MG63 (cell line): Measurements from ENCODE around the gene SELENOM. TPM values are rescaled to one million over a fixed set of nuclear protein-coding genes. Genes with fewer than 3 reads are reported as not detected.

Experiments
- DNase-seq: peaks from one replicate; pipeline ENCODE4 v3.0.0-alpha.2; 2020
- H3K27me3 ChIP-seq: fragments of 250-450 bp; sonication (Bioruptor Pico); 2 replicates; pipeline ENCODE4 v1.5.1; 2020; ENCODE audit warnings: mild to moderate bottlenecking, moderate library complexity
- H3K36me3 ChIP-seq: fragments of 250-450 bp; sonication (Bioruptor Pico); 2 replicates; pipeline ENCODE4 v1.5.1; 2020; ENCODE audit warnings: mild to moderate bottlenecking, moderate library complexity
- H3K4me3 ChIP-seq: fragments of 250-450 bp; sonication (Bioruptor Pico); 2 replicates; pipeline ENCODE4 v1.5.1; 2020; ENCODE audit warnings: mild to moderate bottlenecking, moderate library complexity
- H3K9me3 ChIP-seq: fragments of 250-450 bp; sonication (Bioruptor Pico); 2 replicates; pipeline ENCODE4 v1.5.1; 2020; ENCODE audit warnings: mild to moderate bottlenecking, moderate library complexity
- total RNA-seq: library from RNA; depleted of rRNA; stranded (reverse); fragments of >200 nt; shearing (Covaris generic); gene quantifications from 2 replicates; pipeline ENCODE4 v1.2.3, GENCODE V29; 2014; ENCODE audit warnings: low replicate concordance; rRNA removed

Gene SELENOM, protein sequence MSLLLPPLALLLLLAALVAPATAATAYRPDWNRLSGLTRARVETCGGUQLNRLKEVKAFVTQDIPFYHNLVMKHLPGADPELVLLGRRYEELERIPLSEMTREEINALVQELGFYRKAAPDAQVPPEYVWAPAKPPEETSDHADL
- total RNA-seq, result 72.5 and 98.8 TPM in 2 replicates

DNA sequence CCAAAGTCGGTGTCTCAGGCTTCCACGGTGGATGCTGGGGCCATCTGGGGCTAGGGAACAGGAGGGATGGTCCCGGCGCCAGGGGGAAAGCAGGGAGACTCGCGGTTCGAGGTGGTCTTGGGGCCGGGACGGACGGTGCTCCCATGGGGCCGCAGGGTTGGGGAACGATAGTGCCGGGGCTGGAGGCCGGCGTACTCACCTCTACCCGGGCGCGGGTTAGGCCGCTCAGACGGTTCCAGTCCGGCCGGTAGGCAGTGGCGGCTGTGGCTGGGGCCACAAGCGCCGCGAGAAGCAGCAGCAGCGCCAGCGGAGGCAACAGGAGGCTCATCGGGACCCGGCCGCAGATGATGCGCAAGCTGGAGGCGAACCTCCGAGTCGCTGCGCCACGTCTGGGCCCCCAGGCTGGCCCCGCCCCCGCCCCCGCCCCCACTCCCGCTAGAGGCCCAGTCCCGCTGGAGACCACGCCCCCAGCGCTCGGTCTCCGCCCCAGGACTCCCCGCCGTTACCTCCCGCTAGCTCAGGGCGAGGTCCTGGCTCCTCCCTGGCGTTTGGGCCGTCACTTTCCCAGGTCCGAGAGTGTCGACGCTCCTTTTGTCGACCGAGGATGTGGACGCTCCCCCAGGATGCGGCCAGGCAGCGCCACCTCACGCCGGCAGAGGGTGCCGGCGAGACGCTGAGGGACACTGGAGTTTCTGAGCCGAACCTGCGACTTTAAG, at the start of gene SELENOM:
Gene SELENOM, minus strand, starts transcription at position 391 of the 716 bp plus-strand sequence. Its CDS starts 63 bp downstream, at position 328.
- Histone ChIP-seq H3K36me3 (peaks cover 22% of the 10 kb centered on the region), H3K27me3 (no peaks in the 10 kb centered on the region), H3K4me3 (peak within 1 kb of the TSS; percentile 63), H3K9me3 (no peaks in the 10 kb centered on the region)
- DNase-seq, result peak; percentile 97

DNA sequence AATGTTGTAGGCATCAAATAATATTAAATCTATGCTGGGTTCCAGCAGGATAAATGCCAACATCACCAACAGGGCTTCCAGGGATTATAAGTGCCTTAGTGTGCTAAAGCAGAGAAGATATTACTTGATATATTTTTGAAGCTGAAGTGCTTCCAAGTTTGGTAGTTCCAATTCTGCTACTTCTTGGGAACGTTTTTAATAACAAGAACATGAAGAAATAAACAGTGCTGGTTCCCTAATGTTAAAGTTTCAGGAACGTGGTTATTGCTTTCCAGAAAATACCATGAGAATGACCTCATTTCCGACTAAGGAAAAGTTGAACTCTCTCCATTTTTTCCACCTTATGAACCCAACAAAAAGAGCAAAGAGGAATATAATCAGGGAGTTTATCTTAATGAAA, 48.1 kb upstream of the SELENOM start:
- Histone ChIP-seq H3K27me3 (no peaks in the 10 kb centered on the region), H3K36me3 (no peaks in the 10 kb centered on the region), H3K9me3 (no peaks in the 10 kb centered on the region; the same call in 1 of the 2 replicates), H3K4me3 (no peak overlapping the region)
- no peak for DNase-seq

DNA sequence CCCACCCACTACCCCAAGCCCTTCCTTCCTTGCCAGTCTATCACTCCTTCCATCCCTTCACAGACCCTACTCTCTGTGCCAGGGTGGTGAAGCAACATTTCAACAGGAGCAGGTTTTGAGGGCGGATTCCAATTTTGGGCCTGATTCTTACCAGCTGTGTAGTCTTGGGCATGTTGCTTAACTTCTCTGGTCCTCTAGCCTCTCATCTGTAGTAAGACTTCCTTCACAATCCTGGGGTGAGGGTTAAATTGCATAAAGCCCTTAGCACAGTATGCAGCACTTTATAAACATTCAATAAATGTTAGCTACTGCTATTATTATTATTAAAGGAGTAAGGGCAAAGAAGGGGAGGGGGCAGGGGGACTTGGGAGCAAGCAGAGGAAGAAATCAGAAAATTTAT, 47.6 kb upstream of the SELENOM start:
- no peaks in the 10 kb centered on the region; the same call in 1 of the 2 replicates for H3K9me3 ChIP-seq
- no peak for DNase-seq
- no peaks in the 10 kb centered on the region for H3K27me3 ChIP-seq
- H3K4me3 ChIP-seq, result no peak overlapping the region
- no peaks in the 10 kb centered on the region for H3K36me3 ChIP-seq

DNA sequence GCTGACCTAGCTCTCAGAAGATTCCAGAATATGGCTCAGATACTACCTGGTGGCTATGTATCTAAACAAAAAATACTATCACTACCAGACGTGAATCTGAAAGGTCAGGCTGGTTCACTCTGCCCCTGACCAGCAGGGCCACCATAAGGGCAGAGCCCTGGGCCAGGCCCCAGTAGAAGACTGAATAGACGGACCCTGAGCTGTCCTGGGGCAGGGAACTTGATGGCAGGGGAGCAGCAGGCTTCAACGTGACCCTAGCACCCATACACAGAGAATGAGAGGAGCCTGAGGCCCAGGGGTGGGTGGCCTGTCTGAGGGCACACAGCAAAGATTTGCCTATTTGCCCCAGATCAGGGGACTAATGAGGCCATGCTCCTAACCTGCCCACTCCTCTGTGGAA, 46.0 kb upstream of the SELENOM start:
- no peaks in the 10 kb centered on the region for H3K9me3 ChIP-seq

DNA sequence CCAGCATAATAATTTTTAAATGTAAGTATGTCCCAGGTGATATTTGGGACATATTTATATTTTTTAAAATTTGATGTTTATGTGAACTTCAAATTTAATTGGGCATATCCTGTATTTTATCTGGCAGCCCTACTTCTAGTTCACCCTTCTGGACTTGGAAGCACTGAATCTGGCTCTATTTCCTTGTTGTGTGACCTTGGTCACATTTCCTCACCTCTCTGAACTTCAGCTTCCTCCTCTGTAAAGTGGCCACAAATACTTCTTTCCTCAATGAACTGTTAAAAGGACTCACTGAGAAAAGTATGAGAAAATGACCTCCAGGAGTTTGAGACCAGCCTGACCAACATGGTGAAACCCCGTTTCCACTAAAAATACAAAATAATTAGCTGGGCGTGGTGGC, 44.5 kb upstream of the SELENOM start:
- Histone ChIP-seq H3K27me3 (no peaks in the 10 kb centered on the region), H3K36me3 (no peaks in the 10 kb centered on the region), H3K9me3 (no peaks in the 10 kb centered on the region), H3K4me3 (no peak overlapping the region)
- DNase-seq, result no peak

More for the DNA sequence above, 46.0 kb upstream of the SELENOM start:
- Histone ChIP-seq H3K4me3 (no peak overlapping the region), H3K36me3 (no peaks in the 10 kb centered on the region), H3K27me3 (no peaks in the 10 kb centered on the region)
- DNase-seq, result no peak

DNA sequence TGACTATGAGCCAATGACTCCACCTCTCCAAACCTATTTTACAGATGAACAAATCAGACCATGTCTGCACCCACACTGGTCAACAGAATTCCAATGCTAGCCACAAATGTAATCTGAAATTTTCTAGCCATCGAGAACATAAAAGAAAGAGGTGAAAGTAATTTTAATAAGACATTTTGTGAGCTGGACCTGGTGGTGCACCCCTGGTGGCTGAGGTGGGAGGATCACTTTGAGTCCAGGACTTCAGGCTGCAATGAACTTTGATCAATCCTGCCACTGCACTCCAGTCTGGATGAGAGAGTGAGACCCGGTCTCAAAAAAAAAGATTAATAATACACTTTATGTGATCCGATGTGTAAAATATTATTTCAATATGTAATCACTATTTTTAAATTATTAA, 43.2 kb upstream of the SELENOM start:
- no peak overlapping the region for H3K4me3 ChIP-seq
- H3K9me3 ChIP-seq, result no peaks in the 10 kb centered on the region
- H3K27me3 ChIP-seq, result no peaks in the 10 kb centered on the region
- no peak for DNase-seq
- no peaks in the 10 kb centered on the region for H3K36me3 ChIP-seq

DNA sequence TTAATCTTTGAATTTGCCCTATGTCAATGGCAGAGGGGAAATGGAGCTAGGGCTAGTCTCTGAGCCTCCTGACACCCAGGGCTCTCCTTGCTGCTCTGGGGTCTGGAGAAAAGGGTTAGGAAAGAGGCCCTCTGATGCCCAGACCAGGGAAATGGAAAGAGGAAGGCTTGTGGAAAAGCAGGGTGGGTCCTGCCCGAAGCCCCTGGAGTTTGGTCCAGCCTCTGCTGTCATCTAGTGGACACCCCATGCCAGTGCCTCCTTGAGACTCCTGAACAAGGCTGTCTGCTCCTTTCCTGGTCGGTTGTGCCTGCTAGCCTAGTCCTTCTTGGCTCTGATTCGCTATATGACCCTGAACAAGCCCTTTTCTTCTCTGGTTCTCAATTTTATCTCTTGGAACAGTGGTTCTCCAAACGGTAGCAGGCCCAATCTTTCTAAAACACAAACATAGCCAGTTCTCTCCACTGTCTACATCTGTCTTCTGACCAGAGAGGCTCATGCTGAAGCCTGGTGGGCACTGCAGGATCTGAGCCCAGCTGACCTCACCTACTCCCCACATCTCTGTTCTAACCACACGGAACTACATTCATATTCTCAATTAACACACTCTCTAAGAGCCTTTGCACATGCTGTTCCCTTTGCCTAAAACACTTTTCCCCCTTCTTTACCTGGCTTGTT, 41.7 kb upstream of the SELENOM start:
- DNase-seq, result peak; percentile 72
- no peaks in the 10 kb centered on the region for H3K9me3 ChIP-seq
- H3K4me3 ChIP-seq, result no peak overlapping the region
- no peaks in the 10 kb centered on the region for H3K27me3 ChIP-seq
- H3K36me3 ChIP-seq, result no peaks in the 10 kb centered on the region

DNA sequence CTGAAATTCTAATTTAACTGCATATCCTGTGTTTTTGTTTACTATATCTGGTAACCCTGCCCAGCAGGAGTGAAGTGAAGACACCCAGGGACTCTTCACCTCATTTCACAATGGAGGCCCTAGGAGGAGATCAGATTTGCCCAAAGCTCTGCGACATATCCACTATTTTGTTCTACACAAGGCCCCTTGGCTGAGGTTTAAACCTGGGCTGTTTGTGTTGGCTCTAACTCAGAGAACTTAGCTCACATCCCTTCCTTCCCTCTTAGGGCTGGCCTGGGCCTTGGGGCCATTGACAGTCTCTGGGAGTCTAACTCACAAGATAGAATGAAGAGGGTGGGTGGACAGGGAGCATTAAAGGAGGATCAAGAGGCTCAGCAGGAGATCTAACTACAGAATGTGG, 41.1 kb upstream of the SELENOM start:
- no peaks in the 10 kb centered on the region for H3K36me3 ChIP-seq
- H3K27me3 ChIP-seq, result no peaks in the 10 kb centered on the region
- peak; percentile 78 for DNase-seq
- H3K4me3 ChIP-seq, result no peak overlapping the region
- no peaks in the 10 kb centered on the region for H3K9me3 ChIP-seq

DNA sequence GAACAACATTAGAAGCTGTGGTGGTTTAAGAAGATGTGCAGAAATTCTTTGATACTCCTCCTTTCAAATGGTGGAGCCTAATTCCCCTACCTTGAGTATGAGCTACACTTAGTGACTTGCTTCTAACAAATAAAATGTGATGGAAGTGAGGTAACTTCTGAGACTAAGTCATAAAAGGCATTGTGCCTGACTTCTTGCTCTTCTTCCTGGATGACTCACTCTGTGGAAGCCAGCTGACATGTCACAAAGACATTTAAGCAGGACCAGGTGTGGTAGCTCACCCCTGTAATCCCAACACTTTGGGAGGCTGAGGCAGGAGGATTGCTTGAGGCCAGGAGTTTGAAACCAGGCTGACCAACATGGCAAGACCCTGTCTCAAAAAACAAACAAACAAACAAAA, 36.9 kb upstream of the SELENOM start:
- DNase-seq, result no peak
- Histone ChIP-seq H3K36me3 (no peaks in the 10 kb centered on the region), H3K9me3 (no peaks in the 10 kb centered on the region), H3K4me3 (no peak overlapping the region), H3K27me3 (no peaks in the 10 kb centered on the region)

DNA sequence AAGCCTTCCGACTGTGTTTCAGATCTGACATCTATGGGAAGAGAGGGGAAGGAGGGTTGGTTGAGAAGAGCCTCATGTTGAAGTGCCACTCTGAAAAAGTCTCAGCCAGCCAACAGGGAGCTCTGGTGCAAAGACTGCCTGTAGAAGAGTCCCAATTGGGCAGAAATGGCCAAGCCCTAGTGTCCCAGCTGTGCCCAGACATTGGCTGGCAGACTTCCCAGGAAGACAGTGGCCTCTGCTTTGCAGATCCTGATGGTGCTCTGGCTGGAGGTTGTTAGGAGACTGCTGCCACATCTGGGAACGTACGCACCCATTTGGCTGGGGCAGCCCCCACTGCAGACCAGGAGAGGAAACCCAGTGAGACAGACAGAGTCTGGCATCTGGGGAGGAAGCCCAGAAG, 36.2 kb upstream of the SELENOM start:
- no peak for DNase-seq
- Histone ChIP-seq H3K4me3 (no peak overlapping the region), H3K9me3 (no peaks in the 10 kb centered on the region), H3K36me3 (no peaks in the 10 kb centered on the region), H3K27me3 (no peaks in the 10 kb centered on the region)

DNA sequence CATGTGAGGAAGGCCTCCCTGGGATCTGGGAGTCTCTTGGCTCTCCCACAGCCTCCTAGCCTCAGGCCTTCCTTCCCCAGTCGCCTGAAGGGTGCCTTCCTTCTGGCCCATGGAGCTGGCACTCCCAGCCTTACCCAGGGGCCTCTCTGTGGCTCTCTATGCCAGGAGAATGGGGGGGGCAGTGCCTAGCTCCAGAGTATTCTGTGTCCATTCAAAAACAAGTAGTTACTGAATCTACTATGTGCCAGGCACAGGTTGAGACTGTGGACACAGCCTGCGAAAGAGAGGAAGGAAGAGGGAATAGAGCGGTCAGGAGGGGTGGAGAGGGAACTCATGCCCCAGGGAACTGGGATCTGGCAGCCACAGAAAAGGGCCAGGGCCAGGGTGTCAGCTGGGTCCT, 35.7 kb upstream of the SELENOM start:
- Histone ChIP-seq H3K27me3 (no peaks in the 10 kb centered on the region), H3K9me3 (no peaks in the 10 kb centered on the region), H3K4me3 (no peak overlapping the region), H3K36me3 (no peaks in the 10 kb centered on the region)
- no peak for DNase-seq

DNA sequence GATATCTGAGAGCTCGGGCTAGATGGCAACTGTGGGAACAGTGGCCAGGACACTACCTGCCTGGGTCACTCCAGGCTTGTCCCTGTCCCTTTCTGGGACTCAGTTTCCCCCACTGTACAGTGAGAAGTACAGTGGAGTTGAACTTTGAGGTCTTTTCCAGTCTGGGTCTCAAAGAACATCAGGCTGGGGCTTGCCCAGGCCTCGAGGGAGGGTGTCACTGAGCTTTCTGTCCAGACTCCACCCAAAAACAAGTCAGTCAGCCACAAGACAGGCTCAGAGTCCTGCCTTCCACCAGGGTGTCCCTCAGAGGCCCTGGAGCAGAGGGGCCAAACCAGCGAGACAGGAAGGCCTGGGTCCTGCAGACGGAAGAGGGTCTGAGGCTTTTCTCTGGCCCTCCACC, 34.9 kb upstream of the SELENOM start:
- no peaks in the 10 kb centered on the region for H3K36me3 ChIP-seq
- H3K4me3 ChIP-seq, result no peak overlapping the region
- H3K9me3 ChIP-seq, result no peaks in the 10 kb centered on the region
- H3K27me3 ChIP-seq, result no peaks in the 10 kb centered on the region
- DNase-seq, result no peak

DNA sequence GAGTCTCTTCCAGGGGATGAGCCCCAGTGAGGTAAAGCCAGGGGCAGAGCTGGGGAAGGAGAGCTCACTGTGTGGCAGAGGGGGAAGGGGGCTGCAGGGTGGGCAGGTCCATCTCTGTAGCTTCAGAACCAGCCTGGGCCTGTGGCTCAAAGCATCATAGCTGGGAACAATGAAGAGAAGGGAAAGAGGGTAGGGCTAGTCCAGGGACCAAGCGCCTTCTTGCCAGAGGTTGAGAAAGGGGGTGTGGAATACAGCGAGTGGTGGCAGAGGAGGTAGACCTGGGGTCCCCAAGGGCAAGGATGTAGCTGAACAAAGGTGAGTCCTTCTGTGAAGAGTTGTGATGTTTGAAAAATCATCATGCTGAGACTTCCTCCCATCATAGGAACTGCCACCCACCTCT, 34.2 kb upstream of the SELENOM start:
- Histone ChIP-seq H3K9me3 (no peaks in the 10 kb centered on the region), H3K36me3 (no peaks in the 10 kb centered on the region), H3K4me3 (no peak overlapping the region), H3K27me3 (no peaks in the 10 kb centered on the region)
- no peak for DNase-seq

DNA sequence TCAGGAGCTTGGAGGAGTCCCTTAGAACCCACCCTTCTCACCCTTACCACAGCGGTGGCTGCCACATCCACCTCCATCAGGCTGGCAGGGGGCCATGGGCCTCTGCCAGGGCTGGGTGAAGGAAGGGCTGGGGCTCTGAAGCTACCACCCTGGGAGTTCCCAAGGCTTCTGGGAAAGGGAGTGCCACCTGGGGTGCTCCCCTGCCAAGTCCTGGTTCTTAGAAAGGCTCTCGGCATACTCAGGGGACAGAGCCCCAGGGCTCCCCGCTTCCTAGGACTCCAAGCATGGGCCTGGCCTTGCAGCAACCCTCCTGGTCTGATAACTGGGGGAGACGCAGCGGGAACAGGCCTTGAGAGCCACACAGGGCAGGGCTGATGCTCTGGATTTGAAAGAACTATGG, 33.4 kb upstream of the SELENOM start:
- Histone ChIP-seq H3K36me3 (no peaks in the 10 kb centered on the region), H3K27me3 (no peaks in the 10 kb centered on the region), H3K4me3 (no peak overlapping the region), H3K9me3 (no peaks in the 10 kb centered on the region)
- DNase-seq, result no peak

DNA sequence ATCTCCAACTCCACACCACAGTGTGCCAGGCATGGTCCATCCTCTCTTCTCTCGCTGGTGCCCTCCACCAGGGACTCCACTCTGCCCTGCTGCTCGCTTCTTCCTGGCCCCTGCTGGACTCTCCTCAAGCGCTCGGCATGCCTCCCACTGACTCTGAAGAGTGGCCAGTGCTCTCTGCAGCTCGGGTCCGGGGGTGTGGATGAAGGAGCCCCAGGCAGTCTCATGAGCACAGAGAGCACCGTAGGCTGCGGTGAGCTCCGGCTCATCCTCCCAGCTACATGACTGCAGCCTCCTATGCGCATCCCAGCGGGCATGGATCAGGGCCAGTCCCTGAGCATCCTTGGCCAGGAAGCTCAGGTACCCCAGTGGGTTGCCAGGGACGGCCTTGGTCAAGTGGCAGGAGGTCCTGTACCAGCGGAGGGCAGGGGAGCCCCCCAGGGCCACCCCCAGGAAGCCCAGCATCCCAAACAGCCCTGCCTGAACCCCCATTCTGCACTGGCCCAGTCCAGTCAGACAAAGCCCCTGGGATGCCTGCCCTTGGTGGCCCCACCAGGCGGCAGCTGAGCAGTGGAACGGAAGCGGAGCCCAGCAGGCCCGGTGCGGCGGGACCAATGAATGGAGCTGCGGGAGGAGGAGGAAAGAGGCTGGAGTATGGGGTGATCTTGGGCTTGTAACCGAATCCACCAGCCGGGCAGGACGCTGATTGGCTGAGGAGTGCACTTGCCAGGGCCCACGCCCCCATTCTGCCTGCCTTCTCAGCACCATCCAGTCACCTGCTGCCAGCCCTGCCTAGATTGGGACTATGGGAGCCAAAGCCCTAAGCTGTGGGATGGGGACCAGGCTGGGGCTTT, 32.7 kb upstream of the SELENOM start, which contains the start of gene PLA2G3:
Gene PLA2G3, minus strand, starts transcription at position 643 of the 851 bp plus-strand sequence. Its CDS starts 154 bp downstream, at position 489.
- Histone ChIP-seq H3K27me3 (no peaks in the 10 kb centered on the region), H3K4me3 (no peak within 1 kb of the TSS), H3K9me3 (no peaks in the 10 kb centered on the region), H3K36me3 (no peaks in the 10 kb centered on the region)
- DNase-seq, result no peak

DNA sequence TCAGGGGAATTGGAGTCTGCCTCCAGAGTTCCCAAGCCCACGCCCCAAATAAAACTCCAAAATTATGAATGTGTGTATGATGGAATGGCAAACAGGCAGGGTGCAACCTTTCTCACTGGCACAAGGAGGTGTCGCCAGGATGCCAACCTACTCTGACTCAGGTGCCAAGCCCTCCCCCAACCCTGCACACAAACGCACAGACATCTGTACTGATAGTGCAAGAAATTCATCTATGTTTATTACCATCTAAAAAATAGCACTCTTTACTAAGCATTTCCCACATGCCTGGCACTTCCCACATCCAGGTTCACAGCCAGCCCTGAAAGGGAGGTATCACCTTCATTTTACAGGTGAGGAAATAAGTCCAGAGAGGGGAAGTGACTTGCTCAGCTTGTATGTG, 31.7 kb upstream of the SELENOM start:
- H3K9me3 ChIP-seq, result no peaks in the 10 kb centered on the region
- DNase-seq, result no peak
- H3K27me3 ChIP-seq, result no peaks in the 10 kb centered on the region
- no peak overlapping the region for H3K4me3 ChIP-seq
- no peaks in the 10 kb centered on the region for H3K36me3 ChIP-seq

DNA sequence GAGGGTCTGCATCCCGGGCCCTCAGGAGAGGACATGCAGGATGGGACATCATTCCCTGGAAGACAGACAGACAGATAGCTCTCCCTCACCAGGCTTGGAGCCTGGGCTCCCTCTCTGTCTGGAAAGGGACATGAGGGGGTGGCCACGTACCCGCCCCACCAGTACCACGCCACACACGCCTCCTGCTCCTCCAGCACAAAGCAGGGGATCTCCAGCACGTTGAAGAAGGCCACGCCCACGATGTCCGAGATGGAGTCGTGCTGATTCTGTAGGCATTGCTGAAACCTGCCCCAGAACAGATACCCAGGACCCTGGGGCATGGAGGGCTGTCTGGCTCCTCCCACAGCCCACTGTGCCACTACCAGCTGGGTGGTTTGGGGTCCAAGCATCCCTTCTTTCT, 30.8 kb upstream of the SELENOM start:
- DNase-seq, result no peak
- Histone ChIP-seq H3K9me3 (no peaks in the 10 kb centered on the region), H3K36me3 (no peaks in the 10 kb centered on the region), H3K27me3 (no peaks in the 10 kb centered on the region), H3K4me3 (no peak overlapping the region)
